GM15510 (cell line): Measurements from ENCODE around the gene SIRPB2.

Experiments used
- POLR2A ChIP-seq: IDR thresholded peaks from 3 replicates; pipeline ENCODE4 v1.6.1; 2011; ENCODE audit warnings: borderline replicate concordance; ENCODE audit not compliant: insufficient read length; ENCODE audit errors: extremely low read depth

Gene SIRPB2

DNA sequence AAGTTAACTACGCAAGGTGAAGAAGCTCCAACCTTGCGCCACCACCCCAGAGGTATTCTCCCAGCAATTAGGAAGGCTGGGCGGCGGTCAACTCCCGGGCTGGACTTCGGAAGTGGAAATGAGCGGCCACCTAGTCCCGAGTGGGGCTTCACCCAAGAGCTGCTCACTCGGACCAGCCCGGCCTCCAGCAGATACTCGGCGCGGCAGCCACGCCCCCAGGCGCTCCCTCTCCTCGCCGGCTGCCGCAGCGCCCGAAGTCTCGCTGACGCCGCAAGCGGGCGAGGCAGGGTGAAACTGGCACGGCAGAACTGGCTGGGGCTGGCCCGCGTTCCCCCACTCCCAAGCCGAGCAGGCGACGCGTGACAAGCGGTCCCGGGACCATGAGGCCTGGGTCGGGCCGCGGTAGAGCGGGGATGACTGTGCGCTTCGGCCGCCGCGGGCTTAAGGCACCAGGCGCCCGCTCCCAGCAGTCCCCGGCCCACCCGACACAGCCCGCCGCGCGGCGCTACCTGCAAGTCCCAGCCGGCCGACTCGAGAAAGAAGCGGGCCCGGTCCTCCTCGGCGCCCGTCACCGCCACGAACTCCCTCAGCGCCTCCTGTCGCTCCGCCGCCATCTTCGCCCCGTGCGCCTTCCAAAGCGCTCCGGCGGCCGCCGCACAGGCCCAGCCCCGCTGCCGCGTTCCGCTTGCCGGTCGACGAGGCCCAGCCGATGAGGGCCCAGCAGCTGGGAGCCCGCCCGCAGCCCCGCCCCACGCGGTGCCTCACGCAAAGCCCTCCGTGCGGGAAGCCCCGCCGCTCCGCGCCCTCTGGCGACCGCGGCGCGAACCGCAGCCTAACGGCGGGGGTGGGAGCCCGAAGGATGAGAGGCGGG is 24.8 kb downstream of the SIRPB2 start, which contains the start of gene NSFL1C:
NSFL1C (minus strand) TSS at position 639 of the 871 bp plus-strand sequence; CDS start at position 614, 25 bp downstream.
- peak; percentile 78 for TF ChIP-seq POLR2A

DNA sequence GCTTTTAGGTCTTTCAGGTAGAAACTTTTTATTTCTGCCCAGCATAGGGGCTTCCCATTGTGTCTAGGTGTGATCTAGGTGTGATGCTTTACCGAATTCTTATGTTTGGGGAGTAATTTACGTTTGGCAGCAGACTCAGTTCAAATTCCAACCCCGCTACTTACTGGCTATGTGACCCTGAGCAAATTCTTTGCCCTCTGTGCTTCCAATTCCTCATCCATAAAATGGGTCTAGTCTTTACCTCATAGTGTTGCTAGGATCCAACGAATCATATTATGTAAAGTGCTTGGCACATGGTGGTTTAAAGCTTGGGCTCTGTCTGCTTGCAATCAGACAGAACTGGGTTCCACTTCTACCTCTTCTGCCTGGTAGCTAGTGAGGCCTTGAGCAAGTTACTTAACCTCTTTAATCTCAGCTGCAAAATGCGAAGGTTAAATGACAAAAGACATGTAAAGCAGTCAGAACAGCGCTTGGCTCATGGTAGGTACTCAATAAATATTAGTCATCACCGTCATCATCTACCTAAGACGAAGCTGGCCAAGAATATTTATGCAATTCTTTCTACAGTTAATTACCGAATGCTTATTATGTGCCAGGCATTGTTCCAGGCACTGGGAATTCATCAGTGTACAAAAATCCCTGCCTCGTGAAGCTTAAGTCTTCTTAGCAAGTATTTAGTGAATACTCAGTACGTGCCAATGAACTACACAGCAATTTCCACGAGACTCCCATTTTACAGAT is 25.6 kb downstream of the SIRPB2 start:
- TF ChIP-seq POLR2A: no peak

GRCh38 chr20:1463971-1464570 is 27.1 kb downstream of the SIRPB2 start:
- no peak for TF ChIP-seq POLR2A

- no peak for TF ChIP-seq POLR2A
Measured at GRCh38 chr20:1462834-1463233, 28.4 kb downstream of the SIRPB2 start.

- no peak for TF ChIP-seq POLR2A
Measured at GRCh38 chr20:1462001-1462400, 29.2 kb downstream of the SIRPB2 start.

DNA sequence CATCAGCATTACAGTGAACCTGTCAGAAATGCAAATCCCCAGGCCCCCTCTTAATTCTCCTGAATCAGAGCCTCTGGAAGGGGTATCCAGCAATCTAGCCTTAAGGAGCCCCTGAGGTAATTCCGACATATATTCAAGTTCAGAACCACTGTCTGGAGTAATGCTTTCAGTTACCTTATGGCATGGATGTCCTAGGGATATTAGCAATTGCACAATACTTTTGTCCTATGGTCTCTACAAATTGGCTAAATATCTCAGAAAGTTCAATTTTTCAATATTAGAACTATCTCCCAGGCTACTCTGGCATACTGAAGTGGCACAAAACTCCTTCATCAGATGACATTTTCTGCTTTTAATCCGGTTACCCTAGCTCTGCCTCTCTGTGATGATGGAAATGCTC is 30.9 kb downstream of the SIRPB2 start:
- TF ChIP-seq POLR2A: no peak

- no peak for TF ChIP-seq POLR2A
Measured at GRCh38 chr20:1457992-1458391, 33.2 kb downstream of the SIRPB2 start.

- TF ChIP-seq POLR2A: no peak
Measured at GRCh38 chr20:1456300-1456699, 34.9 kb downstream of the SIRPB2 start.

DNA sequence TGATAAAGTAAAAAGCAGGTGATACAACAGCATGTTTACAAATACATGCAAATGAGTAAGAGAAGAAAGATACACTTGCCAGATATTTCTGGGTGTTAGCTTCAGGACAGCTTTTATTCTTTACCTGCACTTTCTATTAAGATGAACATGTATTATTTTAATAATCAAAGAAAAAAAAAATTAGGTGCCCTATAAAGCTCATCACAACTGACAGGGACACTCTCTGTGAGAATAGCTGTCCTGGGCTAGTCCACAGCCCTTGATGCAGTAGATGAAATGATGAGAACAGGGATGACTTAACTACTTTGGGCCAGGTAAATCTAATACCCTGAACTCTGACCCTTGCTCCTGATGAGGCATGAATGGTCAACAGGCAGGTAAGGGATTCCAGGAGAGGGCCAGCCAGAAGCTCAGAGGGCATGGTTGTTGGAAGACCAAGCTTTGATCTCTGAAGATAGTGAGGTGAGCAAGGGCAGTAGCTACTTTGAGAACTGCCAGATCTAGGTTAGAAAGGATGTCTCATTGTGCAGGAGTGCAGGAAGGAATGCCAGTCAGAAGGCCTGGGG is 40.2 kb downstream of the SIRPB2 start:
- no peak for TF ChIP-seq POLR2A

- TF ChIP-seq POLR2A: no peak
Measured at GRCh38 chr20:1449370-1449769, 41.9 kb downstream of the SIRPB2 start.

- TF ChIP-seq POLR2A: no peak
Measured at GRCh38 chr20:1448081-1448620, 43.1 kb downstream of the SIRPB2 start.

DNA sequence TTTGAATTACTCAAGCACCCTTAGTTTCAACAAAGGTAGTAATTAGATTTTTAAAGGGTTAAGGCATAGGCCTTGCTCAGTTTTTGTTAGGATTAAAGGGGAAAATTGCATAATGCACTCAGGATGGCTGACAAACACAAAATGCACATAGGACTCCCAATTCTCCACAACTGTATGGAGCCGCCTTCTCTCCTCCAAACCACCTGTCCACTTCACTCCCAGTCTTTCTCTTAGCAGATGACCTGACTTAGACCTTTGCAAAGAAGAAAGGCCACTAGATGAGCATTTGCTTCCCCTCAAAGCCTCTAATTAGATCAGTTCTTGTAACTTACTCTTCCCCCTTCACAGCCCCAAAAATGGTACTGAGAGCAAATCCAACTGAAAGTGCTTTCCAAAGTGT is 44.7 kb downstream of the SIRPB2 start:
- TF ChIP-seq POLR2A: no peak

- no peak for TF ChIP-seq POLR2A
Measured at GRCh38 chr20:1443085-1443484, 48.1 kb downstream of the SIRPB2 start.

GRCh38 chr20:1442304-1442703 is 48.9 kb downstream of the SIRPB2 start:
- TF ChIP-seq POLR2A: no peak

- TF ChIP-seq POLR2A: no peak
Measured at GRCh38 chr20:1441133-1441532, 50.1 kb downstream of the SIRPB2 start.
